Subcutaneous adipose tissue (tissue), 4 donors: ENCODE data around the gene PRKG1. TPM values are rescaled to one million over a fixed set of nuclear protein-coding genes. Genes with fewer than 3 reads are reported as not detected.

Source experiments
- total RNA-seq, 4 donors: library from RNA; depleted of rRNA; stranded (reverse); fragments of >200 nt; gene quantifications; one replicate each; pipeline ENCODE4 v1.1.0, GENCODE V29; 2016
- TF ChIP-seq, protein P1 (sequence below): fragments of 450-650 bp; IDR thresholded peaks from one replicate; pipeline ENCODE4 v1.5.1; 2016; ENCODE audit warnings: low read depth, mild to moderate bottlenecking, control low read depth, antibody characterized with exemption, moderate library complexity

The PRKG1 gene
- total RNA-seq, 4 donors from 2014 or later = 7.6 to 17.2 (median 10.7) TPM

DNA sequence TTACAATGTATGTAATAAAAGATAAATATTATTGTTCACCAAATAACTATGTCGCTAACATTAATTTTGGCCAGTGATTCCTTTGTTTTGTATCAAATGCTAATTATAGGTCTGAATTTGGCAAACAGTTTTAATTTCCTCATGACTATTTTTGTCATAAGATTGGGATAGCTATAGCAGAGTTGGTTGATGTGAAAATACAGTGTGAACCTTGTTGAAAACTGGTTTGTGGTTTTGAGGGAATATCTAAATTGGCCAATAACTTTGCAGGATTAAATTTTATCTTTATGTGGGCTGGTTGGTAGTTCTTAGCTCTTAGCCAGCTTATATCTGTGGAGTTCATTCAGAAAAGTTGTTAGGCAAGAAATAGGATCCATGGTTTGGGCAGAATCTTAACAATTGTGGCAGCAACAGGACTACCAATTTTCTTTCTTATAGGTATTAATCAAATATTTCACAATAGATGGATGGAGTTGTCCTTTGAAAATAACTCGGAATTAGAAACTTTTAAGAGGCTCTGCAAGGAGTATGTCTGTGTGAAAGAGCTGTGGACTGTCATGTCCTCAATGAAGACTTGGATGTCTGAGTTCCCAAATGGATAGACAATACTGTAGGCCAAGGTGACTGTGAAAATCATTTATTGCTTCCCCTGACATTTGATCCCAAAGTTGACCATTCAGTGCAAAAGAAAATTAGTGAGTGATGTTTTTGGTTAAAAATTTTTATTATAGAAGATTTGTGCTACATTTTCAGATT is 73.5 kb downstream of the PRKG1 start:
- TF ChIP-seq, protein P1, sequence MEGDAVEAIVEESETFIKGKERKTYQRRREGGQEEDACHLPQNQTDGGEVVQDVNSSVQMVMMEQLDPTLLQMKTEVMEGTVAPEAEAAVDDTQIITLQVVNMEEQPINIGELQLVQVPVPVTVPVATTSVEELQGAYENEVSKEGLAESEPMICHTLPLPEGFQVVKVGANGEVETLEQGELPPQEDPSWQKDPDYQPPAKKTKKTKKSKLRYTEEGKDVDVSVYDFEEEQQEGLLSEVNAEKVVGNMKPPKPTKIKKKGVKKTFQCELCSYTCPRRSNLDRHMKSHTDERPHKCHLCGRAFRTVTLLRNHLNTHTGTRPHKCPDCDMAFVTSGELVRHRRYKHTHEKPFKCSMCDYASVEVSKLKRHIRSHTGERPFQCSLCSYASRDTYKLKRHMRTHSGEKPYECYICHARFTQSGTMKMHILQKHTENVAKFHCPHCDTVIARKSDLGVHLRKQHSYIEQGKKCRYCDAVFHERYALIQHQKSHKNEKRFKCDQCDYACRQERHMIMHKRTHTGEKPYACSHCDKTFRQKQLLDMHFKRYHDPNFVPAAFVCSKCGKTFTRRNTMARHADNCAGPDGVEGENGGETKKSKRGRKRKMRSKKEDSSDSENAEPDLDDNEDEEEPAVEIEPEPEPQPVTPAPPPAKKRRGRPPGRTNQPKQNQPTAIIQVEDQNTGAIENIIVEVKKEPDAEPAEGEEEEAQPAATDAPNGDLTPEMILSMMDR = no peak

DNA sequence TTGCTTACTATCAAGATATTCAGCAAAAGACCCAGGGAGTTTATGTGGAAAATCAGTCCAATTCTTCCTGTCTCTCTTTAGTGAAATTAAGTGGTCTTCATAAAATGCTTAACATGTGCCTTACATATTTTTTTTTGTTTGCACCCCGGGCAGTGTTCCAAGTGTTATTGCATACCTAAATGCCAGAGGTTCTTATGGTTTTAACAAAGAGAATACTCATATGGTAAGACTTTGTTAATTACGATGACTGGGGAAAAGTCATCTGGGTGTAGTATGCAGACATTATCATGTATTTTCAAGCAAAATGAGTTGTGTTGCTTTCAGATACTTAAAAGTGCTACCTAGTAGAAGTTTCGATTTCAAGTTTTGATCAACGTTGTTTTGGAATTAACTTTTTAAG is 82.6 kb downstream of the PRKG1 start:
- TF ChIP-seq, protein P1 = no peak

DNA sequence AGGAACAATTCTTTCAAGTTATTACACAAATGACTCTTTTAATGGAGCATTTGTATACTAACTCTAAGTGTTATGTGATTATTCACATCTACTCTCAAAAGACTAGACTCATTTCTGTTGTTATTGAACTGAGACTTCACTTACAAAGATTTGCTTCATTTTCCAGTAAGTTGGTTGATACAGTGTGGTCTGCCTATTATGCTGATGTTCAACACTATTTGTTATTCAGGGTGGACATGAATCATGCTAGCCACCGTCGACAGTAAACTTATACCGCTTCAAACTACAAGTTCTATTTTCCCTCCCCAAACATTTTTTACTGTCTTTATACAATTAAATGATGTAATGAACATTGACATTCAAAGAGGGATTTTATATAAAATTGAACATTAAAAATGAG is 84.5 kb downstream of the PRKG1 start:
- TF ChIP-seq, protein P1 = no peak

DNA sequence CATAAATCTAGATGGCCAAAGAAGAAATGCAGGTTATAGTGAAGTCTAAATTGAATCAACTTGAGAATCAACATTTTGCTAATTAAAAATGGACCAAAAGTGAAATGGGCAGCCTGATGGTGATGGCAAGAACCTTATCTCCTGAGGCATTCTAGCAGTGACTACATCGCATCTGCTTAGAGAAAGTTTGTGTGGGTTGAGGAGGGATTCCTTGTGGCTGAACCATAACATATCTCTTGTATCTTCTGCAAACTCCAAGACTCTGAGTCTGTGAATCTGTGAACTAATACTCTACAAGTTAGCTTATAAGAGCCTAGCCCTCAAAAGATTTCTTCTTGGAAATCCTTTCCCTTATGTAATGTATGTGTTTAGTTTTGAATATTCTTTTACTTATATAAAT is 85.6 kb downstream of the PRKG1 start:
- TF ChIP-seq, protein P1 = no peak

DNA sequence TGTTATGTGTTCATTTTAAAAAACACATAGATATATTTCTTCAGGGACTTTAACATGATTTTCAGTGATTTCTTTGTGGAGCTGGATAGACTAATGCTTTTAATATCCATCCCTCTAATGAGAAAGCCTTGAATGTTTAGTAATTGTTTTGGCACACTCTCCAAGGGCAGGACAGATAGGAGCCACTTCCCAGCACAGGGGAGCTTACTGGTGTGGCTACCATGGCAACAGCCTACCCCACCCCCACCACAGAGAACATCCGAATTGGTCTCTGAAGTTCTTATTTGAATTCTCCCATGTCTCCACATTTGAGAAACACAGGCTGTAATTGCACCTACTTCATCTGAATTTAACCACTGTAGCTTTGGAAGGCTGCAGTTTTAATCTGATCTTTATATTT is 87.7 kb downstream of the PRKG1 start:
- TF ChIP-seq, protein P1 = no peak

DNA sequence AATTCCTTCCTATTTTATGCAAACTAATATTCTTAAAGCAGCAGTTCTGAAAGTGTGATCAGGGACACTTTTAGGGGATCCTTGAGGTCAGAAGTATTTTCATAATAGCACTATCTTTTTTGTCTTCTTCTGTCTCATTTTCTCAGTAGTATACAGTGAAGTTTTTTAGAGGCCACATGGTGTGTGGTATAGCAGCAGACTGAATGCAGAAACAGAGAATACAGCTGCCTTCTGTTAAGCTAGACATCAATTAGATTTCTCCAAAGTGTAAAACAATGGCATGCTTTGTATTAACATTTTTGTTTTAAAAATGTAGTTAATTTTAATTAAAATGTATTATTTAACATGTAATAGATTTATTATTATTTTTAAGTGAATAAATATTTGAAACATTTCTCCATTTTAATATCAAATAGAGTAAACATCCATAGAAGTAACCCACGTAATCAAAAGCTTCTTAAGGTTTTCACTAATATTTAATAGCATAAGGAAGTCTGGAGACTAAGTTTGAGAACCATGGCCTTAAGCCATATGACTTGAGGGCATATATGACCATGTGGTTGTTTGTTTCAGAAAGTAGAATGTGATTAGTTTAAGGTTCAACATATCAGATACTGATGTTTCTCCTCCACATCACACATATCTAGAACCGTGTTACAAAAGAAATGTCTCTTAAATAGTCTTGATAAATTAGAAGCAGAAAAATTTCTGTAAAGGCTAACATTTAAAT is 94.0 kb downstream of the PRKG1 start:
- TF ChIP-seq, protein P1 = no peak

DNA sequence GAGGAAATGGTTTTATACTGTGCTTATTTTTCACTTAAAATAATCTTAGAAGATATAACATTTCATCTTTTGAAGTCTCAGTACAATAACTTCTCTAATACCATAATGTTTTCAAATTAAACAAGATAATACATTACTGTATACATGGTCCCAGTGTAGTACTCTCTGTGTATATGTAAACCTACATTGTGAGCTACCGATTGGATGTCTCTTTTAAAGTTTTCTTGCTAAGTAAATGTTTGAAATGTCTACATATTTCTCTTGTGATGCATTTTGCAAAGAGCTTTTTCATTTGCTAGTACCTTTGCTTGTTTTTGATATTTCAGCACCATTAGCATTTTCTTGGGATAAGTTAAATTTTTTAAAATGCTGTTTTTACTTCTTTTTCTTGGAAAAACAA is 94.8 kb downstream of the PRKG1 start:
- TF ChIP-seq, protein P1 = no peak
